GM12872 (cell line): Measurements from ENCODE around the gene VIPR2.

Experiments
- CTCF ChIP-seq: IDR thresholded peaks from 3 replicates; pipeline ENCODE4 v1.5.1; 2011; ENCODE audit warnings: low read depth, mild to moderate bottlenecking, low read length, moderate library complexity; ENCODE audit not compliant: insufficient read depth

The VIPR2 gene

DNA sequence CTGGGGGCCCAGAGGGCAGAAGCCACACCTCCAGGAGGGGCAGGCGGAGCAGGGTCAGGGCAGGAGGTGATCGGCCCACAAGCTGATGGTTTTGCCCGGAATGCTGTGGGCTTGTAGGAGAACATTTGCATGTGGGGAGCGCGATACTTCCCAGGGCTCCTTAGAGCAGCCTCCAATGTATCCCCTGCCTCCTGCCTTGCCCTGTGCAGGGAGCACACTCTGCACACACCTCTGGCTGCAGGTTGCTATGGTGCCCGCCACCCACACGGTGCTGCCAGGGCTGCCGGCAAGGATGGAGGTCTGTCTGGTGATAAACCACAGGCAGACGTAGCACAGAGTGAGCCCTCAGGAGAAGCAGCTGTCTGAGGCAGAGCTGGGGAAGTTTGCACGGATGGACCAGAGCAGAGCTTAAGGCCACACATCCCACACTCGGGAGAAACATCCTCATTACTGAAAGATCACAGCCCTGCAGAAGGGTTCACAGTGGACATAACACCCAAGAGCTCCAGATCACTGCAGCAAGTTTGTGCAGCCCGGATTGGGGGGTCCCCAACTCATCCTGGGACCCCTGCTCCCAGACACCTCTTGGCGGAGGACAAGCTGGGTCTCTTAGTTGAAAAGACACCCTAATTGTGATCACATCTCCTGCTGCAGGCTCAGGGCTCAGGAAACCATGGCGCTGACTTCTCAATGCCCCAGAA is 41.8 kb downstream of the VIPR2 start:
- TF ChIP-seq CTCF = no peak

DNA sequence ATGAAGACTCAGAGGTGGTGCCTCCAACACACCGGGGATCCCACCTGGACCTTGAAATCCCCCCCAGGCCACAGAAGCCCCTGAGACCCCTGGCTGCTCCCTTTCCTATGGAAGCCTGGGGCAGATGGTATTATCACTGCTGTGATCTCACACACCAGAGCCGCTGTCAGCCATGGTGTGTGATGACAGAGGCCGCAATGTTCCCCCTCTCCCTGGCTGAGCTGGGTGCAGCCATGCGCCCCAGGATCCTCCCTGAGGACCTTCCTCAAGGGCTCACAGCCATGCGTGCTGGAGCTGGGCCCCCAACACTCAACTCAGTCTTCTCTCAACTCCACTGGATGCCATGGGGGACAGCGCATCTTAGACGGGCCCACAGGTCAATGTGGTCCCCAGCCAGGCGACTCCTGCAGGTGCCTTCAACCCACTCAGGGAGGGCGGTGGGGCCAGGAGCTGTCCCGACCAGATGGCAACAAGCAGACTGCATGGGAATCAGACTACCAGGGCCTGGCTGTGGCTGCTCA is 44.9 kb downstream of the VIPR2 start:
- no peak for TF ChIP-seq CTCF

DNA sequence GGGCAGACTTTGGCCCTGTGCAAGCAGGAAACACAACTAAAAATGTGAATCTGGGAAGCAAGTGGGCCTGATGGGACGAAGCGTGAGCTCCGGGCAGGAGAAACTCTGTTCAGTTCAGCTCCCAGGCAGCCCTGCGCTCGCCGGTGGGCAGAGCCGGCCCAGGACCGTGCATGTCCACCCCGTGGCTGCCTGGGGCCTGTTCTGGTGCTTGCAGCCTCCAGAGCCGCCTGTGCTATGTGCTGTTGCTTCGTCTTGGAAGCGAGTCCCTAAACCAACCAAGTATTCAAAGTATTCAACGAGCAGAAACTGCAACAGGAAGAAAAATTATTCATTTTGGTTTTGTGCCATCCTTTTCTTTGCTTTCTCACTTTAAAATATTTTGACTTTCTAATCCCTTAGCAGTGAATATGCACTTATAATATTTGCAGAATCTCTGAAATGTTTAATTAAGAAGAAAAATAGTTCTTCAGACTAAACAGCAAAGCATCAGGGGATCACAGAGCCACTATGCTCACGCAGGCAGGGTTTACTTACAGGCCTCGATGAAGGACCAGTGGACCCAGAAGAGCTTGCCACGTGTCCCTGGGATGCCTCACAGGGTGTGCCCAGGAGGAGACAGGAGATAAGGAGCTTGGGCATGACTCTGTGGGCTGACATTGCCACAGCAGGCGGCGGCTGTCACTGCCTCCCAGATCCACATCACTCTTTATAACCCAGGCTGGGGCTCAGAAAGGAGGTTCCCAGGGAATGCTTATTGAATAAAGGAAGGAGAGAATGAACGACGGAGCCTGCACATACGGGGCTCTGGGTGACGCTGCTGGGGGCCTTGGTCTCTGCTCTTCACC is 45.6 kb downstream of the VIPR2 start:
- TF ChIP-seq CTCF = no peak

DNA sequence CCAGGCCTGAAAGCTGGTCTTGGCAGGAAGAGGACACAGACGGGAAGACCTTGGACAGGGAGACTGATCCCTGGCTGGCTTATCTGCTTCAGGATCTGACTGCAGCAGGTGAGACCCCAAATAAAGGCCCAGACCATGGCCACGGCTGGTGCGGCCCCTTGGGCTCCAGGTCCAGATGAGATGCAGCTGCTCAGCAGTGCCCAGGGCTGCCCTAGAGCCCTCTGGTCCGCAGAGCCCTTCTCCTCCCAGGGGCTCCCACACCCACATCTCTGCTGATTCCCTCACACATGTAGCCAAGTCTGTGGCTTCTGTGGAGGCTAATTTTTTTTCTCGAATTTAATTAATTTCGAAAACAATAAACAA is 46.3 kb downstream of the VIPR2 start:
- TF ChIP-seq CTCF = no peak

- no peak for TF ChIP-seq CTCF
Measured at GRCh38 chr7:159097661-159098423, 46.8 kb downstream of the VIPR2 start.

- no peak for TF ChIP-seq CTCF
Measured at GRCh38 chr7:159096736-159097581, 47.7 kb downstream of the VIPR2 start.
